ENCODE measurements around the gene JOSD2.

DNA sequence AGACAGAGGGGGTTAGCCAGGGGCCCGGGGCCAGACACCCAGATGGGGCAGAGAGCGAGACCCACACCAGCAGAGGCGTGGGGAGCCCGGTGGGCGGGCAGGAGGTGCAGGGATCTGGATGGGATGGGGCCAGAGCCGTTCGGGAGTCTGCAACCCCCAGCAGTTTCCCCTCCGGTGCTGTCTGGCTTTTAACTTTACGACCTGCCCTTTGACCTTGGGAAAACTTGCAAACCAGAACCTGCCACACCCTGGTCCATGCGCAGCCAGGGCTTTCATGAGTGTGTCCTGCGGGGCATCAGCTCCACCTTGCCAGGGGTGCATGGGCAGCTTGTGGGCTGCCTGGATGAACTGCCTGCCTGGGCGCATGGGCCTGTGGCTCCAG, 9.8 kb downstream of the JOSD2 start:
- TF ChIP-seq, protein P1, sequence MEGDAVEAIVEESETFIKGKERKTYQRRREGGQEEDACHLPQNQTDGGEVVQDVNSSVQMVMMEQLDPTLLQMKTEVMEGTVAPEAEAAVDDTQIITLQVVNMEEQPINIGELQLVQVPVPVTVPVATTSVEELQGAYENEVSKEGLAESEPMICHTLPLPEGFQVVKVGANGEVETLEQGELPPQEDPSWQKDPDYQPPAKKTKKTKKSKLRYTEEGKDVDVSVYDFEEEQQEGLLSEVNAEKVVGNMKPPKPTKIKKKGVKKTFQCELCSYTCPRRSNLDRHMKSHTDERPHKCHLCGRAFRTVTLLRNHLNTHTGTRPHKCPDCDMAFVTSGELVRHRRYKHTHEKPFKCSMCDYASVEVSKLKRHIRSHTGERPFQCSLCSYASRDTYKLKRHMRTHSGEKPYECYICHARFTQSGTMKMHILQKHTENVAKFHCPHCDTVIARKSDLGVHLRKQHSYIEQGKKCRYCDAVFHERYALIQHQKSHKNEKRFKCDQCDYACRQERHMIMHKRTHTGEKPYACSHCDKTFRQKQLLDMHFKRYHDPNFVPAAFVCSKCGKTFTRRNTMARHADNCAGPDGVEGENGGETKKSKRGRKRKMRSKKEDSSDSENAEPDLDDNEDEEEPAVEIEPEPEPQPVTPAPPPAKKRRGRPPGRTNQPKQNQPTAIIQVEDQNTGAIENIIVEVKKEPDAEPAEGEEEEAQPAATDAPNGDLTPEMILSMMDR (IDR thresholded peaks at IDR 0.05 in 2 of 3, conservative IDR thresholded peaks at IDR 0.05 in 1 of 3; ENCODE audit: insufficient read depth in 2 of 3, low read depth in 1 of 3, low read length in 3 of 3), result no peak
- TF ChIP-seq ZNF146 (CRISPR knock-in tag; IDR thresholded peaks at IDR 0.05; ENCODE audit: unreplicated experiment) (no peak), ATF7 (IDR thresholded peaks at IDR 0.05) (no peak), JUND (IDR thresholded peaks at IDR 0.05; ENCODE audit: borderline replicate concordance, low read depth, low read length) (no peak), JUND (tag; IDR thresholded peaks at IDR 0.05; ENCODE audit: borderline replicate concordance, low read depth, low read length) (no peak)
- TF ChIP-seq, protein P2, sequence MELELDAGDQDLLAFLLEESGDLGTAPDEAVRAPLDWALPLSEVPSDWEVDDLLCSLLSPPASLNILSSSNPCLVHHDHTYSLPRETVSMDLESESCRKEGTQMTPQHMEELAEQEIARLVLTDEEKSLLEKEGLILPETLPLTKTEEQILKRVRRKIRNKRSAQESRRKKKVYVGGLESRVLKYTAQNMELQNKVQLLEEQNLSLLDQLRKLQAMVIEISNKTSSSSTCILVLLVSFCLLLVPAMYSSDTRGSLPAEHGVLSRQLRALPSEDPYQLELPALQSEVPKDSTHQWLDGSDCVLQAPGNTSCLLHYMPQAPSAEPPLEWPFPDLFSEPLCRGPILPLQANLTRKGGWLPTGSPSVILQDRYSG (tag; conservative IDR thresholded peaks at IDR 0.05; ENCODE audit: low read depth), result no peak
